LNCaP clone FGC (cell line): Measurements from ENCODE around the gene HS3ST4.
"Not testable (repeated sequence)": the region's sequence is repeated elsewhere in the genome, so short reads cannot be mapped to it uniquely, and the experiment has no call there.

ENCODE experiments used
- DNase-seq: peaks from one replicate; pipeline ENCODE4 v3.0.0-alpha.2; 2011; ENCODE audit warnings: low read depth
- H3K4me3 ChIP-seq: 2 replicates; pipeline ENCODE4 v1.5.1; 2011; ENCODE audit warnings: mild to moderate bottlenecking, low read depth, low read length, control low read depth
- CTCF ChIP-seq: IDR thresholded peaks from 2 replicates; pipeline ENCODE4 v1.5.1; 2012; ENCODE audit warnings: mild to moderate bottlenecking; ENCODE audit not compliant: control insufficient read depth, insufficient read depth; ENCODE audit errors: extremely low read depth

HS3ST4 gene

GRCh38 chr16:26019381-26020242 lies 327.9 kb downstream of the HS3ST4 start:
- no peak for DNase-seq
- no peak overlapping the region for H3K4me3 ChIP-seq
- TF ChIP-seq CTCF = no peak

- no peak for DNase-seq
- TF ChIP-seq CTCF = no peak
- no peak overlapping the region for H3K4me3 ChIP-seq
These were observed 335.1 kb downstream of the HS3ST4 start for GRCh38 chr16:26026709-26027450.

GRCh38 chr16:26031286-26031685 lies 339.5 kb downstream of the HS3ST4 start:
- no peak overlapping the region for H3K4me3 ChIP-seq
- DNase-seq = no peak
- TF ChIP-seq CTCF = no peak

- H3K4me3 ChIP-seq, DNase-seq: not testable (repeated sequence)
These were observed 340.9 kb downstream of the HS3ST4 start for GRCh38 chr16:26032661-26033060.

GRCh38 chr16:26041952-26042668 lies 350.4 kb downstream of the HS3ST4 start:
- no peak for DNase-seq
- TF ChIP-seq CTCF = no peak
- H3K4me3 ChIP-seq = no peak overlapping the region

- no peak overlapping the region for H3K4me3 ChIP-seq
- no peak for DNase-seq
- no peak for TF ChIP-seq CTCF
These were observed 358.7 kb downstream of the HS3ST4 start for GRCh38 chr16:26050472-26050871.

- no peak for TF ChIP-seq CTCF
- DNase-seq = no peak
- H3K4me3 ChIP-seq = no peak overlapping the region
These were observed 359.3 kb downstream of the HS3ST4 start for GRCh38 chr16:26051063-26051462.
